NCI-H748 treated with DMSO at 0.1 percent for 48 hours (cell line): ENCODE data around the gene DSCAM.
"Not testable (repeated sequence)": the region's sequence is repeated elsewhere in the genome, so short reads cannot be mapped to it uniquely, and the experiment has no call there.

Source experiments
- DNase-seq: peaks from one replicate; lab custom pipeline; 2025; lab: John Stamatoyannopoulos, UW

DSCAM gene

DNA sequence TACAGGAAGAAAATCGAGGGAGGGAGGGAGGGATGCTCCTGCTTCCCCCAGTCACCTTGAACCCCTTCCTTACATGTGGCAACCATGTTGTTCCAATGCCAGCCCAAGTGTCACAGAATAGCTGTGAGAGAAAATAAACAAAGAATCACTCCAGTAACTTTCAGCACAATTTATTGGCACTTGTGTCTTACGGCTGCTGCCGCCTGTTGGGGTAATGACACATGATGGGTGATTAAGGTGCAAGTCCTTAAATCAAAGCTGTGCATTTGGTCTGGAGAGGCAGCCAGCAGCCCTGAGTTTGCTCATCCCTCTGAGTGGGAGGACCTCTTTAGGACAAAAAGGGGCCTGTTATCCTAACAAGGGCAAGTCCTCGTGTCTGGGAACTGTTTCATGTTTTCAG lies 602.0 kb downstream of the DSCAM start:
- DNase-seq = no peak

DNA sequence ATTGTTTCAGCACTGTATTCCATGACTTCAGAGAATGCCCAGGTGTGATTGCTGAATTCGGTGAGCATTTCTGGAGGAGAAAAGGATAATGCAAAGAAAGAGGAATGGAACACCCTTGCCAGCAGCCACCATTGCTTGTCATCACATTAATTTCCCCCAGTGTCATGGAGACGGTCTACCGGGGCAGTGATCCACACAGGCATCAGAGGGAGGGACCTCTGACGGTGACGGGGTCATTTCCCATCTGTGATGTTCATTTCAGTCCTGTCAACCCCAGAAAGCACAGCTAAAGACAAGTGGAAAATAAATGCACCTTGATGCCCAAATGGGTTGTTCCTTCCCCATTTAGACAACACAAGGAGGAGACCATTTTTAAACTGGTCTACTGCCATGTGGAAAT lies 603.3 kb downstream of the DSCAM start:
- DNase-seq = no peak

DNA sequence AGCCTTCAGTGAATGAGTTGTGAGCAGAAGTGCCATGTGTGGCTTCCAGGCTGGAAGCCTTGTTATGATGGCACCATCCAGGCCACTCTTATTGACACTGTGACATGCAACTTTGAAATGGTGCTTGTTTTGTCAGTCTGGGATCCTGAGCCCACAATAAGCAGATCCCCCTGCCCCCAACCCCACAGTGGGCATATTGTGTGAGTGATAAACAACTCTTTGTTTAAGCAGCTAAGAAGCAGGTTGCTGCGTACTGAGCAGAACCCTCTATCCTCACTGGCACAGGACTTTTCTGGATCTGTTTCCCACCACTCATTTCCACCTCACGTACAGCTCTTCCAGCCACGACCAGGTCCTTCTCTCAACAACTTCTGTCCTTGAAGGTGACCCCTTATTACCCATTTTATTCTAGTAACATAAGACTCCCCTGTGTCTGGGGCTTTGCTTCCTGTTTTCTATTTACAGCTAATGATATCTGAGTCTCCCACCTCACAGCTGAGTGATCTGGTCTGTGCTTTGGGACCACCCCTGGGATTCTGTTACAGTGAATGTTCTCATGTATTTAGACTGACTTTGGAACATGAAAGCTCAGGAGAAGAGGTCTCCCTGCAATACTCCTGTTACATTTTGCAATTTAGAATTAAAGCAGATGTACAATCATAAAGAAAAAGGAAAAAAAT lies 604.2 kb downstream of the DSCAM start:
- no peak for DNase-seq

DNA sequence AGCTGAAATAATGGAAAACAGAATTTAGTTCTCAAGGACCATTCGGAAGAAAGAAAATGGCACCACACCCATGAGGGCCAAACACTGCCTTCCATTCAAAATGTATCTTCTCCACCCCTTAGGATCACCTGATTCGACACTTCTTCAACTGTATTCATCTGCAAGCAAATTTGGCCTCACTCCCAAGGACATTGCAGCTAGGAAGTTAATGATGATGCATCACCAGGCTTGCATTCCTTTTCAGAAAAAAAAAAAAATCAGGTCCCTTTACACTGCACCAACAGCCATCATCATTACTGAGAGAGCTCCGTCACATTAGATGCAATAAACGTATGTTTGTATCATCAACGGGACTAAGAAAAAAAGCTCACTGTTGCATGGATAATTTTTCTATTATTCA lies 611.4 kb downstream of the DSCAM start:
- no peak for DNase-seq

DNA sequence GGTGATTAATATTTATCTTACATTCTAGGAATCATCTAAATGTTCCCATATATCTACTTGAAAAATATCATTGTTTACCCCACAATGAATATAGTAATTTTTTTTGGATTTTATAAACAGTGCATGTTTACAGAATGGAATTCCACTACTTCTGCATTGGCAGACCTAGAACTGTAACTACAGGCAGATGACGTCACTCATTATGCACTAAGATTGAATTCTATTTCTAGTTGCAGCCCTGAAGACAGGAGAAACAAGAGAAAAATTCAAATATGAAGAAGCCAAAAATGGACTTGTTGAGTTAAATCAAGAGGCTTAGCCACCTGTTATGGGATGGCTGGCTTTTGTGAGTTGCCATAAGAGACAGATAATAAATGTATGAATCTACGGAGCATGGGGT lies 615.0 kb downstream of the DSCAM start:
- no peak for DNase-seq

DNA sequence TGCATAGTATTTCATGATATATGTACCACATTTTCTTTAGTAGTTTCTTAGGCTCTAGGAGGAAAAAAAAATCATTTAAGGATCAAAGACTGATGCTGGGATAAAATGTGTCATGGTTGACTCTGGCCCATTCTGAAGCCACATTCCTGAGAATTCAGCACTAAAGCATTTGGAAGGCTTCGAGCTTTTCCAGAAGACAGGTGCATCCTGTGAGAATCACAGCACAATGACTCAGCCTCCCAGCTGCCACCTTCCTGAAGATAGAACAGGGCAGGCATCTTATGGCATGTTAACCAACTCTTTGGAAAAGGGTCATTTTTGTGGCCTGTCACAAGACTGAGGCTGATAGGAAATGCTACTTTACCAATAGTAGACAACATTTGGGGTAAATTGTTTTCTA lies 619.9 kb downstream of the DSCAM start:
- no peak for DNase-seq

DNA sequence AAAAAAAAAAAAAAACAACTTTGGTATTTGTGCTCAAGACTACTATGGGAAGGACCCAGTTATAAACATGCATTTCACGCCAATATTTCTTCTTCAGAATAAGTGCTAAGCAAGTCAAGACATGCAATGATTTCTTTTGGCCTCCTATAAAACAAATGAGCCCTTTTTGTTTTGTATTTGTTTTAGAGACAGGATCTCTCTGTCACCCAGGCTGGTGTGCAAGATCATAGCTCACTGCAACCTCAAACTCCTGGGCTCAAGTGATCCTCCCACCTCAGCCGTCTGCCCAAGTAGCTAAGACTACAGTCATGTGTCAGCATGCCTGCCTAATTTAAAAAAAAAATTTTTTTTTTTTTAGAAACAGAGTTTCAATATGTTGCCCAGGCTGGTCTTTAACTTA lies 631.0 kb downstream of the DSCAM start:
- DNase-seq = no peak

DNA sequence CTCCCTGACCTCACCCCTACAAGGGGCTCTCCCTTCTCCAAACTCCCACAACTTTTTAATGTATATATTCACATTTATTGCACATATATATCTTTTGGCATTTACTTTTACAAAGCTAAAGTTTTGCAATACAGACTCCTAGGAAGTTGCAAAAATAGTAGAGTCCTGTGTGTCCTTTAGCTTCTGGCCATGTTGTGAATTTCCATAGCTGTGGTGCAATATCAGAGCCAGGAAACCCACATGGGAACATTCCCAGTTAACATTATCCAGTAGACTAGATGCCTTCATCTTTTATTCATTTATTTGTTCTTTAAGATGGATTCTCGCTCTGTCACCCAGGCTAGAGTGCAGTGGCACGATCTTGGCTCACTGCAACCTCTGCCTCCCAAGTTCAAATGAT lies 636.7 kb downstream of the DSCAM start:
- no peak for DNase-seq

DNA sequence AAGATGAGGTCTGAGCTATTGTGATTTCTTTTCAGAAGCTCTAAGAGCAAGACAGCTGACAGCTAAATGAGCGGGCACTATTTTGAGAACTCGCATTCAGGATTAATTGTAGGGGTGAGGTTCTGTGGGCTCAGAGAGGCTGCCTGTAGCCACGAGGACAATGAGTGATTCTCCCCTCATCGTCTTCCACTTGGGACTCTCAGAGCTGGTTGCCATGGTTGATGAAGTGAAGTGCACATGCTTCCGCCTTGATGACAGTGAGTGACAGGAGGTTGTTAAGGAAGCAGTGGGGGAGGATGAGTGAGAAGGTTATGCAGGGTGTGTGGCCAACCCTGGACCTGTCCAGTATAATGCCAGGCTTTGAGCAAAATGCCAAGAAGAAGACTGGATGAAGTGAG lies 638.0 kb downstream of the DSCAM start:
- peak; percentile 2 for DNase-seq

DNA sequence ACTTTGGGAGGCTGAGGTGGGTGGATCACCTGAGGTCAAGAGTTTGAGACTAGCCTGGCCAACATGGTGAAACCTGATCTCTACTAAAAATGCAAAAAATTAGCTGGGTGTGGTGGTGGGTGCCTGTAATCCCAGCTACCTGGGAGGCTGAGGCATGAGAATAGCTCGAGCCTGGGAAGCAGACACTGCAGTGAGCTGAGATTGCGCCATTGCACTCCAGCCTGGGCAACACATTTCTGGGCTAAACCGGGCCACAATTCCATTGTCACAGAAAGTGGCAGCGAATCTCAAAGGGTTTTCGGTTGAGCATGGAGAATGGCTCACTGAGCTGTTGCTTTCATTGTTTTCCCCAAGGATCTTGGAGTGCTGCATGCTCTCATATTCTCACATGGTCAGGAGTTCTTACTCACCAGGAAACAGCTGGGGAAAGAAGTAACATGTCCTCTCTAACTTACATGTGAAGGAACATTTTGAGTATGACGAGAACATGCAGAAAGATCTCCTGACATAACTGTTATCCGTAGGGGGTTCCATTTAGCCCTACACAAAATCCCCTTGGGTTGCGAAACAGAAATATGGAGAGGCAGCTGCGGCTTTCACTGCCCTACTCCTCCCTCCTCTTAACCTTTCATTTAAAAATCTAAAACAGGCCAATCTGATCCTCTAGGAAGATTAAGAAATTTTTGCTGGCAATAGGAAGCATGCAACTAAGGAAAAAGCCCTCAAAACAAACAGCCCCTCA lies 638.6 kb downstream of the DSCAM start:
- no peak for DNase-seq

DNA sequence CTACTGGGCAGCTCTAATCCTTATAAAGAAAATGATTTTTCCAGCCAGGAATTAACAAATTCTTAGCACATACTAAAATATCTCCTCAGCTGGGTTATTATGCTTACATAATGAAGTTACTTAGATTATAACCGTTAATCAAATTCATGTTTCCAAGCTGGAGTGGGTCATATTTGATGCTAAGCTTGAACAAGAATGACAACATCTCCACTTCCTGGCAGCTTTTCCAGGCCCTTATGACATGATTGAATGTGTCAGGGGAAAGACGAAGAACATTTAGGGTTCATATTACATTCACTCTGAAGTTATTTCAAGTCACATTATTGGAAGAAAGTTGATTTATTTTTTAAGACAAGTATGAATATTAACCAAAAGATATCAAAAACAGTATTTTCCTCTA lies 646.0 kb downstream of the DSCAM start:
- no peak for DNase-seq

DNA sequence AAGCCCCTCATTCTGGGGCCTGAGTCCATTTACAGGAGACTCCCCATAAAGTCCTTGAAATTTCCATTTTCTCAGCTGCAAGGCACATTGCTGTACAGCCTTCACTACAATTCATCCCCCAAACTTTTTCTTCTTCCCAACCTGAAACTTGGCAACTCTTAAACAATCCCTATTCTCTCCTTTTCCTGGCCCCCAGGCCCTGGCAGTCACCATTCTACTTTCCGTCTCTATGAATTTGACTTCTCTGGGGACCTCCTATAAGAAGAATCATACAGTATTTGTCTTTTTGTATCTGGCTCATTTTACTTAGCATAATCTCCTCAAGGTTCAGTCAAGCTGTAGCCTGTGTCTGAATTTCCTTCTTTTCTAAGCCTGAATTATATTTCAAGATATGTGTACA lies 646.8 kb downstream of the DSCAM start:
- no peak for DNase-seq

DNA sequence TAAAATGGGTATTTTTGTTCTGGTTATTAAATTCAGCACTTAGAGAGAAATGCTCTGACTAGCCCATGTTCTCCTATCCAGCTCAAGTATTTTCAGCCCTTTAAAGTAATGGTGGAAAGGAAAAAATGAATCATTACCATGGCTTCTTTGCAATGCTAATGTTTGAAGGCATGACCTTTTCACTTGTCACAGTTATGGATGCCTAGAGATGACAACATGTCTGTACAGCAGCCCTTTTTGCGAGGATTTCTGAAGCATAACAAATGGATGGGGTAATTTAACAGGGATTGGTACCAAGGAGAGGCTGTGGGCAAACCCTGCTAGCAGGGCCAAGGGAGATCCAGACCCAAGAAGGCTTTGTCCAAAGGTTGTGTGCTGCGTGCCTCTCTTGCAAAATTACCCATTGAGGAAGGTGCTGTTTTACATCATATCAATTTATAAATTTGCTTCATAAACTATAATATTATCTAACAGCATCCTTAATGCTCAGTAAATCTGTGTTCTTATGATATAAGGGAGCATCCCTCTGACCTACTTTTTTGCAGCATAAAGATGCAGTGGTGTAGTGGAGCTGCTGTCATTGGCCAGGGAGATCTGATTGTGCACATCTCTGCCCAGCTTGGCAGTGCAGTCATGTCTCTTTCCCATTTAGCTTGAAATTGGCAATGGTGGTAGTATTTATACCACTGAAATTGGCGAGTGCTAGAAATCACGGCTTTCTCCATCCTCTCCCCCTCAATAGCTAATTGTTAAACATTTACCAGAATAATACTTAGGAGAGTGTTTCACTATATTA lies 652.6 kb downstream of the DSCAM start:
- DNase-seq = no peak

DNA sequence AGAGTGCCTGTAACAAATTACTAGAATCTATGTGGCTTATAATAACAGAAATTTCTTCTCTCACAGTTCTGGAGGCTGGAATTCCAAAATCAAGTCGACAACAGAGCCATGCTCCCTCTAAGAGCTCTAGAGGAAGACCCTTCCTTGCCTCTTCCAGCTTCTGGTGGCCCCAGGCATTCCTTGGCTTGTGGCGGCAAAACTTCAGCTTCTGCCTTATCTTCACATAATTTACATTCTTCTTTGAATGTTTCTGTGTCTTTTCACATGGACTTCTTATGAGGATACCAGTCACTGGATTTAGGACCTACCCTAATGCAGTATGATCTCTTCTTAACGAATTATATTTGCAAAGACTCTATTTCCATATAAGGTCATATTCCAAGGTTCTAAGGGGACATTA lies 655.3 kb downstream of the DSCAM start:
- no peak for DNase-seq

DNA sequence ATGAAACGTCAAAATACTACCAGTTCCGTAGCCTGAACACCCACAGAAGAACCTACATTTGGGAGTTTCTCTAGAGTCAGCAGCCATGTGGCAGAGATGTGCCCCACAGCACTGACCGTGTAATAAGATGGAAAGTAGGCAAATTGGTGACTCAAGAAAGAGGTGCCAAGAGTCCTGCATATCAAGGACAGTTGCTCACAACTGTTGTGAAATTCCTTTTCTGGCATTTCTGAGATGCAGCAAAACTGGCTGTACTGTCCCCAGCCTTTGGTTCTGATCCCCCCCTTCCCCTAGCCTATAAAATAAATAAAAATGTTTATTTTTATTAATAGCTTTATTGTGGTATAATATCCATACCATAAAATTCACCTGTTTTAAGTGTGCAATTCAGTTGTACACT lies 655.8 kb downstream of the DSCAM start:
- no peak for DNase-seq

DNA sequence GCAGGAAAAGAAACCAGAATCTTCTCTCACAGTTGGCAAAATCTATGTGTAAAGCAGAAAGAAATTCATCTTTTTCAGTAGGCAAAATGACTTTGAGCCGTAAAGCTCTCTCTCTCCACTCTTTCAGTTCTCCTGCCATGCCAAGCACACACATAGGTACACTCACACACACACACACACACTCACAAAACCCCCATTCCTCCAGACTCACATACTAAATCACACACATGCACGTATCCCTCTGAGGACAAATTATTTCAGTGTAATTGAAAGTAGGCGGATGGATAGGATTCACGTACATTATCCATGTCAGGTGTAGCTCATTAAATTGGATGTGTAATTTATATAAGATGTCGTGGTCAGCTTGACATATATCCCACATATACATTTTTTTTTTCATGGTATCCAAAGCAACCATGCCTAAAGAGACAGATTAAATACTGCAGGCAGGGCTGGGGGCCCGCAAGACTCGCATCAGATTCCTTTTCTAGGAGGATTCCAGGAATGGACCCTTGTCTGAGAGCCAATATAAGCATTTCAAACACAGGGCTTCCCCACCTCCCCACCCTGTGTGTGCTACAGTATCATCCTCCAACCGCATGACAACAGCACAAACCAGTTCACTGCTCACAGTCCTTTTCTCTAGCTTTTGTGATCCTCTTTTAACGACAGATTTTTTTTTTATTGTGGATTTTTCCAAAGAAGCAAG lies 658.9 kb downstream of the DSCAM start:
- DNase-seq = no peak

DNA sequence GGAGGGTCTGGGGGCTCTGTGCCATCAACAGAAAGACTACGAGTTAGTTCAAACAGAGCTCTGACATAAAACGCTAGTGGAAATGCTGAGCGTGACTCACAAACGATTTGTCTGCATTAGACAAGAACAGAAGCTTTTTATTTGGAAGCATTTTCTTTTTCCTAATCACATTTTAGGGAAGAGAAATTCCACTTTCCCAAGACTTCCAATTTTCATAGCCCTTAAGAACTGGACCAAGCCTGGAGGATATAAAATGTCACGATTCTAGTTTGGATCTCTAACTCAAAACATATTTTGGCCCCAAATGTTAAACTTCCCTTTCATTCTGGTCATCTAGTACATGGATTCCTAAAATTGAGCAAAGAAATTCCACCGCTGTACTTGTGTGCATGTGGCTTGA lies 659.7 kb downstream of the DSCAM start:
- no peak for DNase-seq

DNA sequence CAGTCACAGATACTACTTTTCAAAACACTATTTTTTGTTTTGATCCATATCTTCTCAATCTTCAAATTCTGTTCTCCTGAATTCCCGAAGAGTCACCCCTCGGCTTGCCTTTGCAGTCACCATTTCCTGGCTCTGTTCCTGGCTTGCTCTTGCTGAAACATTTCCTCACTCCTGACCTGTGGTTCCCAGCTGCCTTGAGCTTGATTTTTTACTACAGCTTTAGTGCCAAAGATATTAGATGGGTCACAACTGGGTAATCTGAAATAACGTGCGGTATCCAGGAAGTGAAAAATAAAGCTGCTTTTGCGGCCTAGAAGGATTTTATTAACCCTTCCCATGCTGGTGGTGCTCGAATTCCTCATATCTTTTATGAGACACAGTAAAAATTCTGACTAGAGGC lies 660.9 kb downstream of the DSCAM start:
- DNase-seq = no peak

DNA sequence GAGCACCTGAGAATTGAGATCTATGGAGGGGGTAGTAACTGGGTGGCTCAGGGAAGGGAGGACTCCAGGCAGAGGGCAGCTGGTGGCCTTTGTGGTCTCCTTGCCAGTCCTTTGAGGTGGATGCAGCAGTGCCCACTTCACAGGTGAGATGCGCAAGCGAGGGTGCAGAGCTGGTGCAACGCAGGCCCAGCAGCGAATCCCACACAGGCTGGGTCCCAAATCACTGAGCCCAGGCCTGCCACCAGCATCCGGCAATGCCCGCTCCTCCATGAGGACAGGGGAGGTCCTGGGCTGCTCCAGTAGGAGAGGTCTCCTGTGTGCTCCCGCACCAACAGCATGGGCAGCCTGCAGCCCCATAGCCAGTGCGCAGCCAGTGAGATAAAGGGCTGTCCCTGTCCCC lies 661.8 kb downstream of the DSCAM start:
- DNase-seq = no peak

DNA sequence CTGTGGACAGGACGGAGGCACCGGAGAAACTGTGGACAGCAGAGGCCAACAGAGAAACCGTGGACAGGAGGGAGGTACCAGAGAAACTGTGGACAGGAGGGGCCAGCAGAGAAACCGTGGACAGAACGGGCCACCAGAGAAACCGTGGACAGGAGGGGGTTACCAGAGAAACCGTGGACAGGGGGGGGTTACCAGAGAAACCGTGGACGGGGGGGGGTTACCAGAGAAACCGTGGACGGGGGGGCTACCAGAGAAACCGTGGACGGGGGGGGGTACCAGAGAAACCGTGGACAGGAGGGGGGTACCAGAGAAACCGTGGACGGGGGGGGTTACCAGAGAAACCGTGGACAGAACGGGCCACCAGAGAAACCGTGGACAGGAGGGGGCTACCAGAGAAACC lies 664.5 kb downstream of the DSCAM start:
- not testable (repeated sequence) for DNase-seq

DNA sequence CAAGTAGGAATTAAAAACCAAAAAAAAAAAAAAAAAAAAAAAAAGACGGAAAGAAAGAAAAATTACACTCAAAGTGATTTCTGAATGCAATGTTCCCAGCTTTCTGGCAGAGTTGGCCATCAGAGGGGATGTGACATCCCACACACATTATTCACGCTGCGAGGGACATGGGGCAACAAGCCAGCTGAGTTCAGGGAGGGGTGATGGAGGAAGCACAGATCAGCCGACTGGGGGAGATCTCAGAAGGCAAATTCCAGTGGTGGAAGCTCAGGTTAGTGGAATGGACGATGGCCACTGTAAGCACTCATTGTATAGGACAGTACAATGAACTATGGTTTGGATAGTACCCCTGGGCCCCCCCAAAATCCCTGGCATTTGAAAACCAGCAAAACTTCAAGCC lies 667.8 kb downstream of the DSCAM start:
- no peak for DNase-seq

DNA sequence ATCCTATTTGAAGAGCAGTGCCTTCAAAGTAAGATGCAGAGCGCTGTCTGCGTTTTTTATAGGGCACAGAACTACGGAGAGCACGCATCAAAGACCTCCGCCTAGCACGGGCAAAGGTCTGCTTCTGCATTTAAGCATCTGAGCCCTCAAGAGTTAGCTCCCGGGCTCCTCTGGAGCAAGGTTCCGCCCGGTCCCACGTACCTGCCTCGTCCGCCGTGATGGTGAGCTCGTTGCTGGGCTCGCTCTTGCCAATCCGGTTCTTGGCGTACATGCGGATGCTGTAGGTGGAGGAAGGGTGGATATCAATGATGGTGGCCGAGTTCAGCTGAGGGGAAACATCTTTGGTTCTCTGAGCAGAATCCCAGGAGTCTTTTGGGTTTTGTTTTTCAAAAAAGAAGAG lies 668.2 kb downstream of the DSCAM start:
- DNase-seq = no peak

DNA sequence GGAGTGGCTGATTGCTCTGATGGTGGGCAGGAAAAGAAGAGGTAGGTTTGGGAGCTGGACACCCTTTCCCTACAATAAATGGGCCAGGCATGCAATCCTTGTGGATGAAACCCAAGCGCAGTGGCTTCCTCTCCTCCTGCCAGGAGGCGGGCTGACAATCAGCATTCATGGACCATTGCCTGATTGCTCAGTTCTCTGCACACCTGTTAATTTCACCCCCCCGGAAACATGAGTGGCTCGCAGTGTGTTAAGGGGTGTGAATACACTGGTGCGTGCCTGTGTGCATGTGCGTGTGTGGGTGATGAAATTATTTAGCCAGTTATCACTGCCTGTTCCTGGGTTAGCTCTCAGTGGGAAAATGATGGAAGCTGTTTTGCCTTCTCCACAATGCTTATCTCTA lies 669.0 kb downstream of the DSCAM start:
- DNase-seq = peak; percentile 33
